ENCODE results near the gene SLC1A4.

The SLC1A4 gene

DNA sequence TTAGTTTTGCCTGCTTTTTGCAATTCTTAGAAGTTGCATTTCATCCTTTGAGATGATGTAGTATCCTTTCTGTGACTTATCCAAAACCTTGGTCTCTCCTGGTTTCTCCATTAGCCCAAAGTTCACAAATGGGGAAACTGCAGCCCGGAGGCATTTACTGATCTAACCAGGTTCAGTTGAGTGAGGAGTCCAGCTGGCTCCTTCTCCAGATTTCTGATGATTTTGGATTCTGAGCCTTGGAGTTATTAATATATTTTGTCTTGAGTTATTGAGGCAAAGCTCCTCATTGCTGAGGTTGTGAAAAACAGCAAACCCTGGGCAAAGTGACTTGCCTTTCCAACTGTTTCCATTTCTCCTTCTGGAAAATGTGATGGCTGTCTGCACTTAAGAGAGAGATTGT is 1.7 kb downstream of the SLC1A4 start:
- Histone ChIP-seq H3K4me2 (ENCODE audit: low read length) (no peak overlapping the region), H3K18ac (ENCODE audit: low read length) (no peak overlapping the region), H2BK15ac (replicated peaks; ENCODE audit: low read depth) (no peak overlapping the region), H3K9ac (ENCODE audit: low read length) (no peak overlapping the region), H3K79me1 (ENCODE audit: low read length) (no peaks in the 10 kb centered on the region), H2BK120ac (ENCODE audit: low read depth, low read length) (no peak overlapping the region), H4K5ac (ENCODE audit: low read length) (no peak overlapping the region), H2AK5ac (ENCODE audit: low read length) (no peak overlapping the region), H3K4me1 (ENCODE audit: control insufficient read depth, low read depth, low read length) (no peaks in the 10 kb centered on the region), H3K36me3 (ENCODE audit: control insufficient read depth, insufficient read depth, low read length) (no peaks in the 10 kb centered on the region), H4K8ac (ENCODE audit: low read depth, low read length) (no peak overlapping the region), H3K23ac (ENCODE audit: low read length) (no peak overlapping the region), H3K27ac (ENCODE audit: low read depth, low read length) (no peak overlapping the region), H3K79me2 (ENCODE audit: control insufficient read depth, insufficient read depth, low read length) (no peaks in the 10 kb centered on the region), H3K4me3 (ENCODE audit: low read length) (no peak overlapping the region), H3K27me3 (ENCODE audit: insufficient read depth, low read length, poor library complexity) (peaks cover 27% of the 10 kb centered on the region), H2BK5ac (ENCODE audit: low read length) (no peak overlapping the region), H3K56ac (ENCODE audit: low read length) (no peak overlapping the region), H3K4ac (ENCODE audit: low read depth, low read length) (no peak overlapping the region)
- no CpG with 5 or more reads among the region's 1 CpG for WGBS (ENCODE audit: extremely low coverage, insufficient coverage, low lambda C conversion rate)
- no peak for DNase-seq

DNA sequence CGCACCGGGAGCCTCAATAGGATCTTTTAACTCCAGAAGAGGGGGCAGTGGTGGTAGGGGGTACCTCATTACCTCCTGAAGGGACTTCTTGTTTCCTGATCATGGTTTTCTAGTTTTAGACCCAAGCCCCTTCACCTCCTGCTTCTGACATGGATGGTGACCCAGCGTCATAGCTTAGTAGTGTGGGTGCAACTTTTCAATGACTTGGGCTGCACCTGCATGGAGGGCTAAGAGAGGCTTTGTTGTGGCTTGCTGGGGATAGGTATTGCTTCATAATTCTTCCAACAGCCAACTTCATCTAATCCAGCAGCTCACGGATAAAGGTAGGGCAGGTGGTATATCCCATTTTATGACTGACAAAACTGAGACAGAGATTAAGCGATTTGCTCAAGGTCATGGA is 3.0 kb downstream of the SLC1A4 start:
- peaks cover 24% of the 10 kb centered on the region for H3K27me3 ChIP-seq (ENCODE audit: insufficient read depth, low read length, poor library complexity)
- no peak overlapping the region for H4K8ac ChIP-seq (ENCODE audit: low read depth, low read length)
- no peaks in the 10 kb centered on the region for H3K4me1 ChIP-seq (ENCODE audit: control insufficient read depth, low read depth, low read length)
- H3K56ac ChIP-seq (ENCODE audit: low read length) = no peak overlapping the region
- DNase-seq = no peak
- H3K36me3 ChIP-seq (ENCODE audit: control insufficient read depth, insufficient read depth, low read length) = no peaks in the 10 kb centered on the region
- no peak overlapping the region for H3K18ac ChIP-seq (ENCODE audit: low read length)
- H3K9ac ChIP-seq (ENCODE audit: low read length) = no peak overlapping the region
- no peak overlapping the region for H2AK5ac ChIP-seq (ENCODE audit: low read length)
- no peak overlapping the region for H3K4me3 ChIP-seq (ENCODE audit: low read length)
- H3K79me2 ChIP-seq (ENCODE audit: control insufficient read depth, insufficient read depth, low read length) = no peaks in the 10 kb centered on the region
- no peaks in the 10 kb centered on the region for H3K79me1 ChIP-seq (ENCODE audit: low read length)
- WGBS (ENCODE audit: extremely low coverage, insufficient coverage, low lambda C conversion rate) = no CpG with 5 or more reads among the region's 5 CpGs
- no peak overlapping the region for H4K5ac ChIP-seq (ENCODE audit: low read length)
- H3K23ac ChIP-seq (ENCODE audit: low read length) = no peak overlapping the region
- H3K4ac ChIP-seq (ENCODE audit: low read depth, low read length) = no peak overlapping the region
- H2BK5ac ChIP-seq (ENCODE audit: low read length) = no peak overlapping the region
- no peak overlapping the region for H3K27ac ChIP-seq (ENCODE audit: low read depth, low read length)
- H2BK15ac ChIP-seq (replicated peaks; ENCODE audit: low read depth) = no peak overlapping the region
- H2BK120ac ChIP-seq (ENCODE audit: low read depth, low read length) = no peak overlapping the region
- no peak overlapping the region for H3K4me2 ChIP-seq (ENCODE audit: low read length)

DNA sequence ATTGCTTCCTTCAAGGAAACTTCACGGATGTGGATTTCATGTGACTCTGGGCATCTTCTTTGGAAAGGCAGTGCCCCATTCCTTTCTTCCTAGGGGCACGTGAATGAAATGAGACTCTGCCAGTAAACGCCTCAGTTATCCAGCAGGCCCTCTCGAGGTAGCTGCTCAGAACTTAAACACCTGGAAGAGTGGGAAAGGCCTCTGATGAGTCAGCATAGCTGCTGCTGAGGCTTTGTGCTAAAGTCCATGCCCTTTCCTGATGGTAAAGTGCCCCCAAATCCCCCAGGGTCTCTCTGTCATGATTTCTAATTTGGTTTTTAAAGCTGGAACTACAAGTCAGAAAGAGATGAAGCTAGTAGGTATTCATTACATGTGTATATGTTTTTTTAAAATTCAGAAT is 3.8 kb downstream of the SLC1A4 start:
- Histone ChIP-seq H4K8ac (ENCODE audit: low read depth, low read length) (no peak overlapping the region), H2AK5ac (ENCODE audit: low read length) (no peak overlapping the region), H3K4me2 (ENCODE audit: low read length) (no peak overlapping the region), H3K79me1 (ENCODE audit: low read length) (no peaks in the 10 kb centered on the region), H3K4me3 (ENCODE audit: low read length) (no peak overlapping the region), H3K27ac (ENCODE audit: low read depth, low read length) (no peak overlapping the region), H3K79me2 (ENCODE audit: control insufficient read depth, insufficient read depth, low read length) (no peaks in the 10 kb centered on the region), H2BK5ac (ENCODE audit: low read length) (no peak overlapping the region), H4K5ac (ENCODE audit: low read length) (no peak overlapping the region), H3K18ac (ENCODE audit: low read length) (no peak overlapping the region), H3K4ac (ENCODE audit: low read depth, low read length) (no peak overlapping the region), H3K23ac (ENCODE audit: low read length) (no peak overlapping the region), H3K27me3 (ENCODE audit: insufficient read depth, low read length, poor library complexity) (peaks cover 22% of the 10 kb centered on the region), H2BK120ac (ENCODE audit: low read depth, low read length) (no peak overlapping the region), H3K4me1 (ENCODE audit: control insufficient read depth, low read depth, low read length) (no peaks in the 10 kb centered on the region), H3K9ac (ENCODE audit: low read length) (no peak overlapping the region), H2BK15ac (replicated peaks; ENCODE audit: low read depth) (no peak overlapping the region), H3K56ac (ENCODE audit: low read length) (no peak overlapping the region), H3K36me3 (ENCODE audit: control insufficient read depth, insufficient read depth, low read length) (no peaks in the 10 kb centered on the region)
- no CpG with 5 or more reads among the region's 4 CpGs for WGBS (ENCODE audit: extremely low coverage, insufficient coverage, low lambda C conversion rate)
- DNase-seq = no peak

DNA sequence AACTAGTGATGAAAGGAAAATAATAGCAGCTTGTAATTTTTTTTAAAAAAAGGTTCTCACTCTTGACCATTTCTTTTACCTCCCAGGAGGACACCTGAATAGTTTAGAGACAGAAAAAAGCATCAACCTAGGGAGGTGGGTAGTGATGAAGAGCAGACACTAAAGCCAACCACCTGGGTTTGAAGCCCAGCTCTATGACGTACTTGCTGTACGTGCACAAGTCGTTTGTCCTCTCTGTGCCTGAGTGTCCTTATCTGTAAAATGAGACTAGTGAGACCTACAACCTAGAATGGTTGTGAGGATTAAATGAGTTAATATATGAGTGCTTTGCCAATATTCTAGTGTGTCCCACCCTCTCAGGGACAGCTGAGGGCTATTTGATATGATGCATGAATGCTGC is 5.8 kb downstream of the SLC1A4 start:
- peaks cover 12% of the 10 kb centered on the region for H3K27me3 ChIP-seq (ENCODE audit: insufficient read depth, low read length, poor library complexity)
- H3K79me2 ChIP-seq (ENCODE audit: control insufficient read depth, insufficient read depth, low read length) = no peaks in the 10 kb centered on the region
- no peak overlapping the region for H3K4me3 ChIP-seq (ENCODE audit: low read length)
- no peak overlapping the region for H4K8ac ChIP-seq (ENCODE audit: low read depth, low read length)
- WGBS (ENCODE audit: extremely low coverage, insufficient coverage, low lambda C conversion rate) = no CpG with 5 or more reads among the region's 3 CpGs
- H3K56ac ChIP-seq (ENCODE audit: low read length) = no peak overlapping the region
- H3K18ac ChIP-seq (ENCODE audit: low read length) = no peak overlapping the region
- no peak overlapping the region for H2BK120ac ChIP-seq (ENCODE audit: low read depth, low read length)
- H3K27ac ChIP-seq (ENCODE audit: low read depth, low read length) = no peak overlapping the region
- no peak overlapping the region for H4K5ac ChIP-seq (ENCODE audit: low read length)
- H2AK5ac ChIP-seq (ENCODE audit: low read length) = no peak overlapping the region
- no peak overlapping the region for H2BK5ac ChIP-seq (ENCODE audit: low read length)
- DNase-seq = no peak
- no peak overlapping the region for H3K4ac ChIP-seq (ENCODE audit: low read depth, low read length)
- H3K4me1 ChIP-seq (ENCODE audit: control insufficient read depth, low read depth, low read length) = peaks cover 2% of the 10 kb centered on the region
- no peak overlapping the region for H2BK15ac ChIP-seq (replicated peaks; ENCODE audit: low read depth)
- H3K79me1 ChIP-seq (ENCODE audit: low read length) = no peaks in the 10 kb centered on the region
- no peak overlapping the region for H3K9ac ChIP-seq (ENCODE audit: low read length)
- no peak overlapping the region for H3K23ac ChIP-seq (ENCODE audit: low read length)
- no peaks in the 10 kb centered on the region for H3K36me3 ChIP-seq (ENCODE audit: control insufficient read depth, insufficient read depth, low read length)
- H3K4me2 ChIP-seq (ENCODE audit: low read length) = no peak overlapping the region

DNA sequence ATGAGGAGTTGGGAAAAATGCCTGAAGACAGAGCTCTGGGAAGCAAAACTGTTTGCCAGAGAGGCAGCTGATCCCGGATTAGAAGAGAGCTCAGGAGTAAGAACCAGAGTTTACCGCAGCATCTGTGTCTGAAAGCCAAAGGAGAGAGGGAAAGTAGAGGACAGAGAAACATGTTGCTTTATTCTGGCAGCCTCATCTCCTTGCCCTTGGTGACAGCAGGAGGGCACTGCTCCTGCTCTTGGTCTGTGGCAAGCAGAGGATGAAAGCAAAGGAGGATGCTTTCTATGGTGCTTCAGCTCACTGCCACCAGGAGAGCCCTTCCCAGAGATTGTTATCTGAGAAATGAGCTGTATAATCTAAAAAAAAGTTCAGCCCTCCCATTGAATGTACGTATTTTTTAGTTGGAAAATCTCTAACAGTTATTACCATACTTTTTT is 7.7 kb downstream of the SLC1A4 start:
- H3K79me2 ChIP-seq (ENCODE audit: control insufficient read depth, insufficient read depth, low read length) = no peaks in the 10 kb centered on the region
- H3K36me3 ChIP-seq (ENCODE audit: control insufficient read depth, insufficient read depth, low read length) = no peaks in the 10 kb centered on the region
- no peak overlapping the region for H2BK120ac ChIP-seq (ENCODE audit: low read depth, low read length)
- no peak overlapping the region for H3K4ac ChIP-seq (ENCODE audit: low read depth, low read length)
- H4K5ac ChIP-seq (ENCODE audit: low read length) = no peak overlapping the region
- H3K4me2 ChIP-seq (ENCODE audit: low read length) = no peak overlapping the region
- H3K4me3 ChIP-seq (ENCODE audit: low read length) = no peak overlapping the region
- no peaks in the 10 kb centered on the region for H3K79me1 ChIP-seq (ENCODE audit: low read length)
- no peak overlapping the region for H2AK5ac ChIP-seq (ENCODE audit: low read length)
- no peak overlapping the region for H4K8ac ChIP-seq (ENCODE audit: low read depth, low read length)
- no CpG with 5 or more reads among the region's 3 CpGs for WGBS (ENCODE audit: extremely low coverage, insufficient coverage, low lambda C conversion rate)
- no peak overlapping the region for H2BK5ac ChIP-seq (ENCODE audit: low read length)
- peaks cover 2% of the 10 kb centered on the region for H3K4me1 ChIP-seq (ENCODE audit: control insufficient read depth, low read depth, low read length)
- no peak overlapping the region for H3K56ac ChIP-seq (ENCODE audit: low read length)
- H3K23ac ChIP-seq (ENCODE audit: low read length) = no peak overlapping the region
- H3K9ac ChIP-seq (ENCODE audit: low read length) = no peak overlapping the region
- DNase-seq = no peak
- H2BK15ac ChIP-seq (replicated peaks; ENCODE audit: low read depth) = no peak overlapping the region
- H3K27ac ChIP-seq (ENCODE audit: low read depth, low read length) = no peak overlapping the region
- peaks cover 1% of the 10 kb centered on the region for H3K27me3 ChIP-seq (ENCODE audit: insufficient read depth, low read length, poor library complexity)
- H3K18ac ChIP-seq (ENCODE audit: low read length) = no peak overlapping the region

DNA sequence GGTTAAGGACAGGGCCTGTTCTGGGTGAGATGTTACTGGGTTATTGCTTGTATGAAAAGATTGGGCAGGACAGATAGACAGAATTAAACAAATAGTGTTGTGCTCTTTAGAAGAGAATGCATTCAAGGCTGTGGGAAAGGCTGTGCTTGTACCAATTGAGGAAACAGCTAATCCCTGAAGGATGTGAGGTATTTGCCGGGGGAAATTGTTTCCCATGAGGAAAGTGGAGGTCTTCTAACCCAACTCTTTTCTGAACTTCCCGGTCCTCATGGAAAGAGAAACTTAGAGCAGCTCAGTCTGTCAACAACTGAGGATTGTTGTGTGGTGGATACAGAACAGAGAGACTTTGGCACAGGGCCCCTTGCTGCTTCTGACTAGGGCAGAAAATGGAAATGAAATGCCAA is 9.5 kb downstream of the SLC1A4 start:
- Histone ChIP-seq H3K27ac (ENCODE audit: low read depth, low read length) (no peak overlapping the region), H4K8ac (ENCODE audit: low read depth, low read length) (no peak overlapping the region), H2AK5ac (ENCODE audit: low read length) (no peak overlapping the region), H3K79me2 (ENCODE audit: control insufficient read depth, insufficient read depth, low read length) (no peaks in the 10 kb centered on the region), H3K56ac (ENCODE audit: low read length) (no peak overlapping the region), H3K4me3 (ENCODE audit: low read length) (no peak overlapping the region), H3K4me1 (ENCODE audit: control insufficient read depth, low read depth, low read length) (peaks cover 2% of the 10 kb centered on the region), H3K23ac (ENCODE audit: low read length) (no peak overlapping the region), H3K4ac (ENCODE audit: low read depth, low read length) (no peak overlapping the region), H2BK15ac (replicated peaks; ENCODE audit: low read depth) (no peak overlapping the region), H2BK5ac (ENCODE audit: low read length) (no peak overlapping the region), H3K27me3 (ENCODE audit: insufficient read depth, low read length, poor library complexity) (no peaks in the 10 kb centered on the region), H2BK120ac (ENCODE audit: low read depth, low read length) (no peak overlapping the region), H4K5ac (ENCODE audit: low read length) (no peak overlapping the region), H3K4me2 (ENCODE audit: low read length) (no peak overlapping the region), H3K79me1 (ENCODE audit: low read length) (no peaks in the 10 kb centered on the region), H3K9ac (ENCODE audit: low read length) (no peak overlapping the region), H3K18ac (ENCODE audit: low read length) (no peak overlapping the region), H3K36me3 (ENCODE audit: control insufficient read depth, insufficient read depth, low read length) (no peaks in the 10 kb centered on the region)
- WGBS (ENCODE audit: extremely low coverage, insufficient coverage, low lambda C conversion rate) = no CpG with 5 or more reads among the region's 2 CpGs
- DNase-seq = no peak

Data from mesendoderm (in vitro differentiated cells).